Measurements from ENCODE around the gene LRBA. TPM values are rescaled to one million over a fixed set of nuclear protein-coding genes. Genes with fewer than 3 reads are reported as not detected.

LRBA gene
- total and polyA plus RNA-seq, 2 of the 4 experiments (the other 2 are of a cell fraction), result 10.2 to 51.6 TPM

DNA sequence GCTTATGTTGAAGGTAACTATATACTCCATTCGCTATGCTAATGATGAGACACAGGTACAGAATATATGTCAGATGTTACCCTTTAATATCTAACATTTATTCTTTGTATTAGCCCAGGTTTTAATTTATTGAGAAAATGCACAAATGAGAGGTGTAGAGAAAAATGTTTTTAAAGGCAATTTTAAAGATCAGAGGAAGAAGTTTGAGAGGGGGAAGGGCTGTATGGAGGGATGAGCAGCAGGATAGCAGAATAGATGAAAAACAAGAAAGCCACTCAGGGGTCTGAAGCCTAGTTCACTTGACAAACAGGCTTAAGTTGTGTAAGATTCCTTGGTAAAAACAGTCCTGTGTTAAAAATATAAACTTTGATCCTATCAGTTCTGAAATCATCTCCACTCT is 429.5 kb downstream of the LRBA start:
- no peak overlapping the region for H2BK15ac ChIP-seq (ENCODE audit: low read depth, low read length)
- no peak overlapping the region for H3K4ac ChIP-seq (ENCODE audit: low read depth, low read length)
- no peaks in the 10 kb centered on the region for H3K36me3 ChIP-seq (ENCODE audit: control insufficient read depth, insufficient read depth, low read length)
- H4K20me1 ChIP-seq (ENCODE audit: insufficient read depth, low read length), result no peaks in the 10 kb centered on the region
- peak overlapping the region; percentile 85 for H3K4me2 ChIP-seq (ENCODE audit: low read depth, low read length)
- no peaks in the 10 kb centered on the region for H3K27me3 ChIP-seq (ENCODE audit: control insufficient read depth, insufficient read depth, low read length)
- no peak overlapping the region for H2BK5ac ChIP-seq (ENCODE audit: low read depth, low read length, poor library complexity, severe bottlenecking)
- peak overlapping the region; percentile 52; the same call in 1 of the 2 replicates for H3K23ac ChIP-seq (ENCODE audit: low read depth, low read length)
- dilution Hi-C loops (cut with HindIII; ENCODE audit: low sequenced_read_pairs, unreplicated experiment), result no loop called here
- no peak overlapping the region for H2BK120ac ChIP-seq (ENCODE audit: low read depth, low read length)
- no peak overlapping the region for H3K27ac ChIP-seq (ENCODE audit: insufficient read depth, low read length)
- TF ChIP-seq CHD1 (IDR thresholded peaks at IDR 0.05; ENCODE audit: low read depth, low read length) (no peak), SMC3 (IDR thresholded peaks at IDR 0.05; ENCODE audit: low read depth, low read length) (no peak), BHLHE40 (IDR thresholded peaks at IDR 0.05; ENCODE audit: low read depth, low read length) (no peak), ELK1 (IDR thresholded peaks at IDR 0.05; ENCODE audit: borderline replicate concordance, low read depth, low read length) (no peak), MXI1 (IDR thresholded peaks at IDR 0.05; ENCODE audit: borderline replicate concordance, low read depth, low read length) (no peak), FOS (IDR thresholded peaks at IDR 0.05; ENCODE audit: low read depth, low read length) (no peak), RCOR1 (IDR thresholded peaks at IDR 0.05; ENCODE audit: insufficient replicate concordance, low read length) (no peak), POLR2A (IDR thresholded peaks at IDR 0.05; ENCODE audit: low read depth, low read length) (no peak), CEBPB (IDR thresholded peaks at IDR 0.05; ENCODE audit: low read depth, low read length) (no peak), RAD21 (IDR thresholded peaks at IDR 0.05; ENCODE audit: low read length) (no peak), MAFK (IDR thresholded peaks at IDR 0.05; ENCODE audit: low read depth, low read length) (no peak), RFX5 (IDR thresholded peaks at IDR 0.05; ENCODE audit: low read depth, low read length) (no peak), NFE2L2 (IDR thresholded peaks at IDR 0.05; ENCODE audit: low read depth, low read length) (no peak), MAZ (IDR thresholded peaks at IDR 0.05; ENCODE audit: borderline replicate concordance, low read depth, low read length) (no peak)
- TF ChIP-seq, protein P1, sequence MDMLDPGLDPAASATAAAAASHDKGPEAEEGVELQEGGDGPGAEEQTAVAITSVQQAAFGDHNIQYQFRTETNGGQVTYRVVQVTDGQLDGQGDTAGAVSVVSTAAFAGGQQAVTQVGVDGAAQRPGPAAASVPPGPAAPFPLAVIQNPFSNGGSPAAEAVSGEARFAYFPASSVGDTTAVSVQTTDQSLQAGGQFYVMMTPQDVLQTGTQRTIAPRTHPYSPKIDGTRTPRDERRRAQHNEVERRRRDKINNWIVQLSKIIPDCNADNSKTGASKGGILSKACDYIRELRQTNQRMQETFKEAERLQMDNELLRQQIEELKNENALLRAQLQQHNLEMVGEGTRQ (IDR thresholded peaks at IDR 0.05; ENCODE audit: low read depth, low read length), result no peak
- no peak overlapping the region for H4K8ac ChIP-seq (ENCODE audit: low read depth in 2 of 2, low read length in 2 of 2)
- no CpG with 5 or more reads among the region's 1 CpG for WGBS, 2 experiments (ENCODE audit: extremely low coverage in 2 of 2, insufficient read length in 1 of 2)
- no TSS peak for BruUV-seq (replicated peaks)
- H2AFZ ChIP-seq (replicated peaks; ENCODE audit: low read length, poor library complexity), result no peak overlapping the region
- no peak overlapping the region for H2BK20ac ChIP-seq (ENCODE audit: low read depth, low read length)
- H4K5ac ChIP-seq (ENCODE audit: low read depth, low read length), result no peak overlapping the region
- intact Hi-C loops (cut with micrococcal nuclease), result no loop called here
- no peaks in the 10 kb centered on the region for H3K9me1 ChIP-seq (ENCODE audit: insufficient read depth, low read length)
- ChIA-PET CTCF (no interaction called here), POLR2A (ENCODE audit: unreplicated experiment) (no interaction called here)
- peaks cover 0 to 9% of the 10 kb centered on the region in 2 experiments; a peak in 1 of 4 replicates for H3K79me1 ChIP-seq (ENCODE audit: low read depth in 1 of 2, low read length in 2 of 2)
- H3K18ac ChIP-seq (ENCODE audit: low read depth, low read length), result no peak overlapping the region
- no peak overlapping the region for H2AK5ac ChIP-seq (ENCODE audit: low read depth, low read length)
- H3K14ac ChIP-seq (replicated peaks; ENCODE audit: low read depth, low read length), result no peak overlapping the region
- H3K9ac ChIP-seq (ENCODE audit: low read depth, low read length), result peak overlapping the region; percentile 55; the same call in 1 of the 2 replicates
- in situ Hi-C loops (cut with MboI; ENCODE audit: low sequenced_read_pairs), result loop anchor here (5.0 to 10.0 kb wide), 2 partner anchors 288 to 581 kb away; no protein-coding TSS in a partner anchor
- H3K9me3 ChIP-seq (ENCODE audit: control insufficient read depth, insufficient read depth, low read length), result no peaks in the 10 kb centered on the region
- no peak overlapping the region for H3K56ac ChIP-seq (ENCODE audit: extremely low read depth, insufficient read depth, low read length)
- no peak for ATAC-seq (ENCODE audit: low read depth)
- H3K4me3 ChIP-seq (ENCODE audit: insufficient read depth, low read depth, low read length), result peak overlapping the region; percentile 50
- no peak for DNase-seq
- no peaks in the 10 kb centered on the region for H3K4me1 ChIP-seq (ENCODE audit: control insufficient read depth, insufficient read depth, low read length)
- H2AK9ac ChIP-seq (replicated peaks; ENCODE audit: low read depth, low read length, poor library complexity), result no peak overlapping the region
- no peak overlapping the region for H4K91ac ChIP-seq (ENCODE audit: insufficient read depth, low read depth, low read length)
